Liver (tissue), 9 donors: ENCODE measurements around the gene CCDC187. TPM values are rescaled to one million over a fixed set of nuclear protein-coding genes. Genes with fewer than 3 reads are reported as not detected.

Experiments used
- DNase-seq: peaks from one replicate; pipeline ENCODE4 v3.0.0-alpha.2; 2017; ENCODE audit warnings: low spot score
- H3K27ac ChIP-seq, 2 donors: one replicate each; pipeline ENCODE4 v1.7.0; 2013; ENCODE audit warnings: inconsistent platforms in 2 of 2, low read length in 2 of 2, control low read depth in 1 of 2, low read depth in 1 of 2, mild to moderate bottlenecking in 1 of 2
- H3K27me3 ChIP-seq, 4 donors: one replicate each; pipeline versions ENCODE4 v1.6.1 to v1.7.0; 2013; ENCODE audit warnings: low read length in 3 of 4, inconsistent platforms in 1 of 4, mild to moderate bottlenecking in 1 of 4, moderate library complexity in 1 of 4; ENCODE audit not compliant: control insufficient read depth in 4 of 4, insufficient read depth in 4 of 4
- H3K36me3 ChIP-seq, 4 donors: one replicate each; pipeline versions ENCODE4 v1.6.1 to v1.7.0; 2013; ENCODE audit warnings: low read length in 3 of 4, mild to moderate bottlenecking in 3 of 4, low read depth in 1 of 4, moderate library complexity in 1 of 4; ENCODE audit not compliant: control insufficient read depth in 4 of 4, insufficient read depth in 3 of 4
- H3K4me1 ChIP-seq, 4 donors: one replicate each; pipeline versions ENCODE4 v1.6.1 to v1.7.0; 2013; ENCODE audit warnings: low read length in 3 of 4, mild to moderate bottlenecking in 3 of 4, moderate library complexity in 1 of 4; ENCODE audit not compliant: control insufficient read depth in 4 of 4, insufficient read depth in 4 of 4
- H3K4me3 ChIP-seq, 3 donors: one replicate each; pipeline versions ENCODE4 v1.6.1 to v1.7.0; 2013; ENCODE audit warnings: low read length in 3 of 3, control low read depth in 1 of 3, low read depth in 1 of 3, mild to moderate bottlenecking in 1 of 3
- H3K9ac ChIP-seq, 2 donors: one replicate each; pipeline ENCODE4 v1.7.0; 2013; ENCODE audit warnings: low read length in 2 of 2, mild to moderate bottlenecking in 2 of 2, moderate library complexity in 2 of 2, control low read depth in 1 of 2, low read depth in 1 of 2
- H3K9me3 ChIP-seq, 4 donors: one replicate each; pipeline versions ENCODE4 v1.6.1 to v1.7.0; 2013; ENCODE audit warnings: low read length in 3 of 4; ENCODE audit not compliant: control insufficient read depth in 4 of 4
- EGR1 ChIP-seq, 2 donors: IDR thresholded peaks; 2 replicates each; pipeline ENCODE4 v1.6.1; 2016 to 2018; ENCODE audit warnings: antibody characterized with exemption in 2 of 2, low read depth in 2 of 2
- FOXA1 ChIP-seq: IDR thresholded peaks from 2 replicates; pipeline ENCODE4 v1.6.1; 2016; ENCODE audit warnings: antibody characterized with exemption
- FOXA2 ChIP-seq: IDR thresholded peaks from 2 replicates; pipeline ENCODE4 v1.6.1; 2016; ENCODE audit warnings: antibody characterized with exemption
- GABPA ChIP-seq, 2 donors: IDR thresholded peaks in 1 of 2; conservative IDR thresholded peaks in 1 of 2; 2 replicates each; pipeline ENCODE4 v1.6.1; 2016; ENCODE audit warnings: antibody characterized with exemption in 2 of 2, mild to moderate bottlenecking in 1 of 2, moderate library complexity in 1 of 2
- HNF4A ChIP-seq, 2 donors: conservative IDR thresholded peaks; 2 replicates each; pipeline ENCODE4 v1.6.1; 2016; ENCODE audit warnings: antibody characterized with exemption in 2 of 2, mild to moderate bottlenecking in 2 of 2
- HNF4G ChIP-seq: IDR thresholded peaks from 2 replicates; pipeline ENCODE4 v1.6.1; 2016; ENCODE audit warnings: antibody characterized with exemption
- JUND ChIP-seq, 2 donors: IDR thresholded peaks; 2 replicates each; pipeline ENCODE4 v1.6.1; 2016; ENCODE audit warnings: antibody characterized with exemption in 2 of 2
- NR2F2 ChIP-seq: IDR thresholded peaks from 2 replicates; pipeline ENCODE4 v1.6.1; 2016; ENCODE audit warnings: antibody characterized with exemption
- RAD21 ChIP-seq, 2 donors: IDR thresholded peaks; 2 replicates each; pipeline ENCODE4 v1.6.1; 2016; ENCODE audit warnings: antibody characterized with exemption in 2 of 2, mild to moderate bottlenecking in 2 of 2
- RXRA ChIP-seq, 2 donors: IDR thresholded peaks; 2 replicates each; pipeline ENCODE4 v1.6.1; 2017 to 2018; ENCODE audit warnings: antibody characterized with exemption in 2 of 2, mild to moderate bottlenecking in 1 of 2
- SP1 ChIP-seq: IDR thresholded peaks from 2 replicates; pipeline ENCODE4 v1.6.1; 2018; ENCODE audit warnings: antibody characterized with exemption, mild to moderate bottlenecking
- TAF1 ChIP-seq: conservative IDR thresholded peaks from 2 replicates; pipeline ENCODE4 v1.6.1; 2016; ENCODE audit warnings: antibody characterized with exemption, mild to moderate bottlenecking
- YY1 ChIP-seq: IDR thresholded peaks from 2 replicates; pipeline ENCODE4 v1.6.1; 2016; ENCODE audit warnings: antibody characterized with exemption, mild to moderate bottlenecking
- WGBS: extraction: QIAGEN DNeasy Blood & Tissue Kit; methylation state at CpG from one replicate; pipeline ENCODE4 v1.1.7; 2013; 5-methylcytosine and 5-hydroxymethylcytosine counted together
- polyA plus RNA-seq, 2 donors: library from polyadenylated mRNA; stranded (reverse) in 1 of 2; unstranded in 1 of 2; fragments of 200-250 nt in 1 of 2; fragments of >200 nt in 1 of 2; fragmentation: Nextera tagmentation in 1 of 2; extraction: Ambion mirVana in 1 of 2; gene quantifications; one replicate each; pipeline versions ENCODE4 v1.2.1 to v1.2.3, GENCODE V29; 2013 to 2015
- total RNA-seq, 2 donors: library from RNA; depleted of rRNA; stranded (reverse); fragments of >200 nt; gene quantifications; one replicate each; pipeline ENCODE4 v1.2.3, GENCODE V29; 2014
- TF ChIP-seq, protein P1 (sequence below): IDR thresholded peaks from 2 replicates; pipeline ENCODE4 v1.6.1; 2016; ENCODE audit warnings: antibody characterized with exemption
- TF ChIP-seq, protein P2 (sequence below): IDR thresholded peaks from 2 replicates; pipeline ENCODE4 v1.6.1; 2016; ENCODE audit warnings: antibody characterized with exemption
- TF ChIP-seq, protein P3 (sequence below): fragments of 150-350 bp; IDR thresholded peaks from 2 replicates; pipeline ENCODE4 v1.5.1; 2017; ENCODE audit warnings: improper control_type of control experiment, low read depth, low read length; ENCODE audit not compliant: missing input control
- TF ChIP-seq, protein P4 (sequence below): IDR thresholded peaks from 2 replicates; pipeline ENCODE4 v1.6.1; 2016; ENCODE audit warnings: antibody characterized with exemption, mild to moderate bottlenecking
- TF ChIP-seq, protein P5 (sequence below): IDR thresholded peaks from 2 replicates; pipeline ENCODE4 v1.6.1; 2016; ENCODE audit warnings: antibody characterized with exemption
- donor health status: healthy.
- donor health status: healthy.
- donor health status: healthy.
- donor health status: healthy.
- donor health status: healthy.

The CCDC187 gene
- total RNA-seq (under 1 TPM in 1 of 2 donors, not detected in 1; 0.05 TPM), polyA plus RNA-seq (not detected)

DNA sequence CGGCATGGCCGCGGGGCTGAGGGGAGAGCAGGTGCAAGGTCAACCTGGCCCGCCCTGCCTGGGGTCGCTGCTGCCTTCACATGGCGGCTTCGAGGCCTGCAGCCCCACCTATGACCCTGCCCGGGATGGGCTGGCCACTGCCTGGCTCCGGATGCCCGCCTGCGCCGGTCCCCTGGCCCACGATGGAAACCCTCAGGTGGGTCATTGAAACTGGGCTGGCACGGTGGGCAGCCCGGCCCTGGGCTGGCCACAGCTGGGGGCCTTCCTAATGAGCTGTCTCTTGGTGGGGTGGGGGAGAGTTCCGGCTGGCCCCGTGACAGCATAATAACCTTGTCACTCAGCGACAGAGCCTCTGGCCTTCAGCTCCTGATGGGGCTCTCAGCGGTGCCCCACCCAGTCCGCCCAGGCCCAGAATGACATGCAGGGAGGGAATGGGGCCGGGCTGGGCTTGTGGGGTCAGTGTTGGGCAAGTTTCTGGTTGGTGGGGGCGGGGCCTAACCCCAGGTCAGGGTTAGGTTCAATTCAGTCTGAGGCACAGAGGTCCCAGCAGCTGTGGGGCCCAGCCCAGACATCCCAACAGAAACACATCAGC, at the start of gene CCDC187:
Gene CCDC187 (minus strand): TSS at position 270 of the 592 bp plus-strand sequence. CDS start 264 bp downstream, at position 6.
- Histone ChIP-seq H3K9me3 (no peaks in the 10 kb centered on the region), H3K27me3 (no peaks in the 10 kb centered on the region), H3K9ac (no peak within 1 kb of the TSS), H3K36me3 (no peaks in the 10 kb centered on the region), H3K4me1 (no peaks in the 10 kb centered on the region), H3K4me3 (no peak within 1 kb of the TSS), H3K27ac (no peak within 1 kb of the TSS)
- WGBS = 81% methylated on average over 22 of the region's 22 CpGs
- TF ChIP-seq, protein P1, sequence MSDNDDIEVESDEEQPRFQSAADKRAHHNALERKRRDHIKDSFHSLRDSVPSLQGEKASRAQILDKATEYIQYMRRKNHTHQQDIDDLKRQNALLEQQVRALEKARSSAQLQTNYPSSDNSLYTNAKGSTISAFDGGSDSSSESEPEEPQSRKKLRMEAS = no peak
- TF ChIP-seq JUND (IDR thresholded peaks at IDR 0.05) (no peak), YY1 (no peak), EGR1 (IDR thresholded peaks at IDR 0.05; ENCODE audit: low read depth in 2 of 2) (no peak), HNF4G (no peak), RAD21 (IDR thresholded peaks at IDR 0.05) (no peak), RXRA (IDR thresholded peaks at IDR 0.05) (no peak), TAF1 (no peak), HNF4A (conservative IDR thresholded peaks at IDR 0.05) (no peak), NR2F2 (no peak), GABPA (IDR thresholded peaks at IDR 0.05 in 1 of 2, conservative IDR thresholded peaks at IDR 0.05 in 1 of 2) (no peak)
- TF ChIP-seq, protein P2, sequence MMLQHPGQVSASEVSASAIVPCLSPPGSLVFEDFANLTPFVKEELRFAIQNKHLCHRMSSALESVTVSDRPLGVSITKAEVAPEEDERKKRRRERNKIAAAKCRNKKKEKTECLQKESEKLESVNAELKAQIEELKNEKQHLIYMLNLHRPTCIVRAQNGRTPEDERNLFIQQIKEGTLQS = no peak
- TF ChIP-seq, protein P3, sequence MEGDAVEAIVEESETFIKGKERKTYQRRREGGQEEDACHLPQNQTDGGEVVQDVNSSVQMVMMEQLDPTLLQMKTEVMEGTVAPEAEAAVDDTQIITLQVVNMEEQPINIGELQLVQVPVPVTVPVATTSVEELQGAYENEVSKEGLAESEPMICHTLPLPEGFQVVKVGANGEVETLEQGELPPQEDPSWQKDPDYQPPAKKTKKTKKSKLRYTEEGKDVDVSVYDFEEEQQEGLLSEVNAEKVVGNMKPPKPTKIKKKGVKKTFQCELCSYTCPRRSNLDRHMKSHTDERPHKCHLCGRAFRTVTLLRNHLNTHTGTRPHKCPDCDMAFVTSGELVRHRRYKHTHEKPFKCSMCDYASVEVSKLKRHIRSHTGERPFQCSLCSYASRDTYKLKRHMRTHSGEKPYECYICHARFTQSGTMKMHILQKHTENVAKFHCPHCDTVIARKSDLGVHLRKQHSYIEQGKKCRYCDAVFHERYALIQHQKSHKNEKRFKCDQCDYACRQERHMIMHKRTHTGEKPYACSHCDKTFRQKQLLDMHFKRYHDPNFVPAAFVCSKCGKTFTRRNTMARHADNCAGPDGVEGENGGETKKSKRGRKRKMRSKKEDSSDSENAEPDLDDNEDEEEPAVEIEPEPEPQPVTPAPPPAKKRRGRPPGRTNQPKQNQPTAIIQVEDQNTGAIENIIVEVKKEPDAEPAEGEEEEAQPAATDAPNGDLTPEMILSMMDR = no peak
- TF ChIP-seq, protein P4, sequence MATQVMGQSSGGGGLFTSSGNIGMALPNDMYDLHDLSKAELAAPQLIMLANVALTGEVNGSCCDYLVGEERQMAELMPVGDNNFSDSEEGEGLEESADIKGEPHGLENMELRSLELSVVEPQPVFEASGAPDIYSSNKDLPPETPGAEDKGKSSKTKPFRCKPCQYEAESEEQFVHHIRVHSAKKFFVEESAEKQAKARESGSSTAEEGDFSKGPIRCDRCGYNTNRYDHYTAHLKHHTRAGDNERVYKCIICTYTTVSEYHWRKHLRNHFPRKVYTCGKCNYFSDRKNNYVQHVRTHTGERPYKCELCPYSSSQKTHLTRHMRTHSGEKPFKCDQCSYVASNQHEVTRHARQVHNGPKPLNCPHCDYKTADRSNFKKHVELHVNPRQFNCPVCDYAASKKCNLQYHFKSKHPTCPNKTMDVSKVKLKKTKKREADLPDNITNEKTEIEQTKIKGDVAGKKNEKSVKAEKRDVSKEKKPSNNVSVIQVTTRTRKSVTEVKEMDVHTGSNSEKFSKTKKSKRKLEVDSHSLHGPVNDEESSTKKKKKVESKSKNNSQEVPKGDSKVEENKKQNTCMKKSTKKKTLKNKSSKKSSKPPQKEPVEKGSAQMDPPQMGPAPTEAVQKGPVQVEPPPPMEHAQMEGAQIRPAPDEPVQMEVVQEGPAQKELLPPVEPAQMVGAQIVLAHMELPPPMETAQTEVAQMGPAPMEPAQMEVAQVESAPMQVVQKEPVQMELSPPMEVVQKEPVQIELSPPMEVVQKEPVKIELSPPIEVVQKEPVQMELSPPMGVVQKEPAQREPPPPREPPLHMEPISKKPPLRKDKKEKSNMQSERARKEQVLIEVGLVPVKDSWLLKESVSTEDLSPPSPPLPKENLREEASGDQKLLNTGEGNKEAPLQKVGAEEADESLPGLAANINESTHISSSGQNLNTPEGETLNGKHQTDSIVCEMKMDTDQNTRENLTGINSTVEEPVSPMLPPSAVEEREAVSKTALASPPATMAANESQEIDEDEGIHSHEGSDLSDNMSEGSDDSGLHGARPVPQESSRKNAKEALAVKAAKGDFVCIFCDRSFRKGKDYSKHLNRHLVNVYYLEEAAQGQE = no peak
- no peak for DNase-seq

DNA sequence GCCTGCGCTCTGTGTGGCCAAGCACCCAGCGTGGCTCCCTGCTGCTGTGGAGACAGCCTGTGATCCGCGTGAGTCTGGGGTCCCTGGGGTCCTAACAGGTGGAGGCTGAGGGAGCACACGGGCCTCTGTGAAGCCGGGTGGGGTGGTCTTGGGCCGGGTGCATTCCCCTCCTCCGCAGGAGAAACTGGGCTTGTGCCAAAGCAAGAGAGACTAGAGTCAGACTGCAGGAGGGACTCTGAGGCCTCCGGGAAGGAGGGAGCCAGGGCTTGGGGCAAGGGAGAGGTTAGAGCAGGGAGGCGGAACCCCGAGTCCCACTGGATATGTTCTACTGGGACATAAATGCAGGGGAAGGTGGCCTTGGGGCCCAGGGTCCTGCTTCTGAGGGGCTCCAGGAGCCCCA, 49.2 kb upstream of the CCDC187 start:
- DNase-seq = no peak
- 82% methylated on average over 11 of the region's 11 CpGs for WGBS
- no peaks in the 10 kb centered on the region for H3K36me3 ChIP-seq
- H3K4me3 ChIP-seq = no peak overlapping the region
- no peak overlapping the region for H3K27ac ChIP-seq
- H3K4me1 ChIP-seq = peaks cover 0 to 5% (median 1%) of the 10 kb centered on the region in 4 donors
- no peak overlapping the region for H3K9ac ChIP-seq
- no peaks in the 10 kb centered on the region for H3K9me3 ChIP-seq
- H3K27me3 ChIP-seq = no peaks in the 10 kb centered on the region
- no peak for TF ChIP-seq JUND (IDR thresholded peaks at IDR 0.05)
- no peak for TF ChIP-seq YY1
- TF ChIP-seq, protein P5, sequence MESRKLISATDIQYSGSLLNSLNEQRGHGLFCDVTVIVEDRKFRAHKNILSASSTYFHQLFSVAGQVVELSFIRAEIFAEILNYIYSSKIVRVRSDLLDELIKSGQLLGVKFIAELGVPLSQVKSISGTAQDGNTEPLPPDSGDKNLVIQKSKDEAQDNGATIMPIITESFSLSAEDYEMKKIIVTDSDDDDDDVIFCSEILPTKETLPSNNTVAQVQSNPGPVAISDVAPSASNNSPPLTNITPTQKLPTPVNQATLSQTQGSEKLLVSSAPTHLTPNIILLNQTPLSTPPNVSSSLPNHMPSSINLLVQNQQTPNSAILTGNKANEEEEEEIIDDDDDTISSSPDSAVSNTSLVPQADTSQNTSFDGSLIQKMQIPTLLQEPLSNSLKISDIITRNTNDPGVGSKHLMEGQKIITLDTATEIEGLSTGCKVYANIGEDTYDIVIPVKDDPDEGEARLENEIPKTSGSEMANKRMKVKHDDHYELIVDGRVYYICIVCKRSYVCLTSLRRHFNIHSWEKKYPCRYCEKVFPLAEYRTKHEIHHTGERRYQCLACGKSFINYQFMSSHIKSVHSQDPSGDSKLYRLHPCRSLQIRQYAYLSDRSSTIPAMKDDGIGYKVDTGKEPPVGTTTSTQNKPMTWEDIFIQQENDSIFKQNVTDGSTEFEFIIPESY = no peak
- TF ChIP-seq TAF1 = no peak
- no peak for TF ChIP-seq FOXA2
- TF ChIP-seq, protein P3 = no peak
- TF ChIP-seq RAD21 (IDR thresholded peaks at IDR 0.05) = no peak
- no peak for TF ChIP-seq FOXA1
- no peak for TF ChIP-seq HNF4G
- TF ChIP-seq SP1 = no peak
- TF ChIP-seq, protein P1 = no peak
